ENCODE measurements around the gene ADM. TPM values are rescaled to one million over a fixed set of nuclear protein-coding genes. Genes with fewer than 3 reads are reported as not detected.

Gene ADM
- total and polyA plus RNA-seq, 2 donors (not counting 1 experiment from before 2014, with no cell fraction given): 2.3 to 10.4 TPM

DNA sequence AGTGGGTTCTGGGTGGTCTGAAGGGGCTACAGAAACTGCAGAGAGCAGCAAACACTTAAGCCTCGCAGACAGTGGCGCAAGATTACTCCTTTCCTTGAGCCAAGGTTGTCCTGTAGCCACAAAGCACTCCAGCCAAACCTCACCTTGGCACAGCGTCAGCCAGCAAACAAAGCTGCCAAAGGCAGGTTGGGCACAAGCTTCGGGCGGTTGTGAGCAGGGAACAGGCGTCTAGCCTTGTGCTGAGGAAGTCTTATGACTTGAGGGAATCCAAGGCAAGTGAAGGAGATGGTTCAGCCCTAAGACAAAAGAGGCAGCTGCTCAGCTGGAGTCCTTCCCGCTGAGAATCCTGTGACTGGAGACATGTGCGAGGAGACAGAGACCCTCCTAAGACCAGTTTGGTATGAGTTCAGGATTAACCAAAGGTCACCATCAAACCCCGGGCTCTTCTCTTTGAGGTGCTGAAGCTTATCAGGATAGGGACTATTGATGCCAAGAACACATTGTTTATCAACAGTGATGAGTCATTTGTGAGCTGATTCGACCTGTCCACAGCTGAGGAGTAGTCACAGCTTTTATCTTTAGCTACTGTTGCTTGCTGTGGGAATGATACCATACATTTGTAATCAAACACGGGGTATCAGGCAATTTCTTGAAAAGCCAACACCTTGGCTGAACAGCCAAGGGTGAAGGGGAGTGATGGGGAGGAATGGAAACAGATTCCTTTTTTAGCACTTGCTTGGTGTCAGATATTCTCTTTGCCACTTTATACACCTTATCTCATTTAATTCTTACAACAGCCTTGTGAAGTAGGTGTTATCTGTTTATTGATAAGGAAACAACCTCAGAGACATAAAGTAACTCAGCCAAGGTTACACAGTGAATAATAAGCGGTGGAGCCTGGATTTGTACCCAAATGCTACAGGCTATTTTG, 4.6 kb downstream of the ADM start:
- no peak overlapping the region for H3K27ac ChIP-seq (ENCODE audit: low read length in 2 of 2)
- H3K9me3 Mint-ChIP-seq (ENCODE audit: insufficient read depth): no peaks in the 10 kb centered on the region
- peaks cover 22% of the 10 kb centered on the region for H3K27me3 Mint-ChIP-seq
- no peaks in the 10 kb centered on the region for H3K79me2 ChIP-seq (ENCODE audit: control insufficient read depth, insufficient read depth, low read length)
- peaks cover 0 to 16% (median 4%) of the 10 kb centered on the region in 3 donors for H3K9me3 ChIP-seq (ENCODE audit: control extremely low read depth in 1 of 3, control insufficient read depth in 2 of 3, insufficient read depth in 1 of 3, low read length in 2 of 3)
- peaks cover 37 to 42% of the 10 kb centered on the region in 2 donors for H3K4me1 ChIP-seq (ENCODE audit: control insufficient read depth in 2 of 2, insufficient read depth in 2 of 2, low read length in 2 of 2)
- no peaks in the 10 kb centered on the region for H4K20me1 ChIP-seq (ENCODE audit: control insufficient read depth, insufficient read depth, low read length, poor library complexity, severe bottlenecking)
- no peak overlapping the region for H3K4me3 ChIP-seq (ENCODE audit: control extremely low read depth in 1 of 5, extremely low read depth in 1 of 5, insufficient read depth in 1 of 5, low read depth in 2 of 5, low read length in 4 of 5)
- DNase-seq: no peak
- H3K36me3 ChIP-seq (replicated peaks in 1 of 2; ENCODE audit: control extremely low read depth in 1 of 2, control insufficient read depth in 1 of 2, extremely low read depth in 1 of 2, insufficient read depth in 2 of 2, low read length in 1 of 2): no peaks in the 10 kb centered on the region
- H2AFZ ChIP-seq (ENCODE audit: insufficient read depth, low read depth, low read length, poor library complexity, severe bottlenecking): no peak overlapping the region
- ATAC-seq (ENCODE audit: low read depth): no peak
- ChIA-PET POLR2A (interaction anchor here (0.8 to 1.2 kb wide), 2 partner anchors 550 to 551 kb away, joined by 3 read pairs; no protein-coding TSS in a partner anchor), CTCF (interaction anchor here (0.9 to 10.2 kb wide), 11 partner anchors 6 to 696 kb away, joined by 3 to 187 read pairs (median 10); no protein-coding TSS in a partner anchor)
- no peak overlapping the region for H3K27ac Mint-ChIP-seq
- intact Hi-C loops (cut with micrococcal nuclease): loop anchor here (2.0 to 10.0 kb wide), 6 partner anchors 15 to 995 kb away; partner anchors contain the start of genes AMPD3, RNF141, SBF2 and TMEM41B
- no peak for TF ChIP-seq EZH2 (IDR thresholded peaks at IDR 0.05; ENCODE audit: borderline replicate concordance, insufficient read depth, low read depth, low read length, poor library complexity, severe bottlenecking)
- TF ChIP-seq, protein P1, sequence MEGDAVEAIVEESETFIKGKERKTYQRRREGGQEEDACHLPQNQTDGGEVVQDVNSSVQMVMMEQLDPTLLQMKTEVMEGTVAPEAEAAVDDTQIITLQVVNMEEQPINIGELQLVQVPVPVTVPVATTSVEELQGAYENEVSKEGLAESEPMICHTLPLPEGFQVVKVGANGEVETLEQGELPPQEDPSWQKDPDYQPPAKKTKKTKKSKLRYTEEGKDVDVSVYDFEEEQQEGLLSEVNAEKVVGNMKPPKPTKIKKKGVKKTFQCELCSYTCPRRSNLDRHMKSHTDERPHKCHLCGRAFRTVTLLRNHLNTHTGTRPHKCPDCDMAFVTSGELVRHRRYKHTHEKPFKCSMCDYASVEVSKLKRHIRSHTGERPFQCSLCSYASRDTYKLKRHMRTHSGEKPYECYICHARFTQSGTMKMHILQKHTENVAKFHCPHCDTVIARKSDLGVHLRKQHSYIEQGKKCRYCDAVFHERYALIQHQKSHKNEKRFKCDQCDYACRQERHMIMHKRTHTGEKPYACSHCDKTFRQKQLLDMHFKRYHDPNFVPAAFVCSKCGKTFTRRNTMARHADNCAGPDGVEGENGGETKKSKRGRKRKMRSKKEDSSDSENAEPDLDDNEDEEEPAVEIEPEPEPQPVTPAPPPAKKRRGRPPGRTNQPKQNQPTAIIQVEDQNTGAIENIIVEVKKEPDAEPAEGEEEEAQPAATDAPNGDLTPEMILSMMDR (IDR thresholded peaks at IDR 0.05): no peak
- no peak overlapping the region for H3K9ac ChIP-seq (ENCODE audit: low read length)
- peaks cover 39% of the 10 kb centered on the region for H3K4me1 Mint-ChIP-seq
- no peak overlapping the region for H3K4me3 Mint-ChIP-seq
- 90% methylated on average over 10 of the region's 12 CpGs for WGBS (ENCODE audit: insufficient coverage)
- H3K27me3 ChIP-seq (replicated peaks in 1 of 4; ENCODE audit: control extremely low read depth in 1 of 4, control insufficient read depth in 3 of 4, insufficient read depth in 4 of 4, low read length in 3 of 4): peaks cover 0 to 34% (median 12%) of the 10 kb centered on the region in 4 experiments
- no peak overlapping the region for H3K4me2 ChIP-seq (replicated peaks; ENCODE audit: low read depth, low read length, poor library complexity, severe bottlenecking)
